ENCODE measurements around the gene IBSP. TPM values are rescaled to one million over a fixed set of nuclear protein-coding genes. Genes with fewer than 3 reads are reported as not detected.

IBSP gene, protein sequence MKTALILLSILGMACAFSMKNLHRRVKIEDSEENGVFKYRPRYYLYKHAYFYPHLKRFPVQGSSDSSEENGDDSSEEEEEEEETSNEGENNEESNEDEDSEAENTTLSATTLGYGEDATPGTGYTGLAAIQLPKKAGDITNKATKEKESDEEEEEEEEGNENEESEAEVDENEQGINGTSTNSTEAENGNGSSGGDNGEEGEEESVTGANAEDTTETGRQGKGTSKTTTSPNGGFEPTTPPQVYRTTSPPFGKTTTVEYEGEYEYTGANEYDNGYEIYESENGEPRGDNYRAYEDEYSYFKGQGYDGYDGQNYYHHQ
- total RNA-seq = not detected in 2 replicates

DNA sequence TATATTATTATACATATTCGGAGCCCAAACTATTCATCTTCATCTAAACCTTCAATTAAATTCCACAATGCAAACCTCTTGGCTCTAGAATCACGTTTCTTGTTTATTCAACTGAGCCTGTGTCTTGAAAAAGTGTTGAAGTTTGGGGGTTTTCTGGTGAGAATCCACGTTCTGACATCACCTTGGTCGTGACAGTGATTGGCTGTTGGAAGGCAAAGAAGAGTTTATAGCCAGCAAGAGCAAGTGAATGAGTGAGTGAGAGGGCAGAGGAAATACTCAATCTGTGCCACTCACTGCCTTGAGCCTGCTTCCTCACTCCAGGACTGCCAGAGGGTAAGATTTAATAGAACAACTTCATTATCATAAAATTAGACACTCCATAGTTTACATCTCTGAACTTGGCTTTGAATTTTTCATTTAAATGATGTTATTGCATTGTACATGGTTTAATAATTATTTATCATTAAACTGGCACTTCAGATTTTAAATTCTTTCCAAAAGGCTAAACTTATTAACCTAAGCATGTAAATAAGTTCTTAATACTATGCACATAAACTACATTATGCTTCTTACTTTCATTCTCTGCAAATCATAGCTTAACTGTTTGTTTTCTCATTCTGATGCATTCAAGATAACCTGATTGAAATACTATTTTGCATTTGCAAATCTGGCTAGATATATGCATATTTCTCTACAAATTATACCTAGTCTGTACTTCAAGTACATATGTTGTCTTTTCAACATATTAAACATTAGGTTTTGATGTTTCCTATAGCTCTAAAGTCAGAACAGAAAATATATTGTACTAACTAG, at the start of gene IBSP:
Gene IBSP (plus strand): TSS at position 254 of the 813 bp plus-strand sequence. CDS start 2,808 bp downstream, outside the sequence.

DNA sequence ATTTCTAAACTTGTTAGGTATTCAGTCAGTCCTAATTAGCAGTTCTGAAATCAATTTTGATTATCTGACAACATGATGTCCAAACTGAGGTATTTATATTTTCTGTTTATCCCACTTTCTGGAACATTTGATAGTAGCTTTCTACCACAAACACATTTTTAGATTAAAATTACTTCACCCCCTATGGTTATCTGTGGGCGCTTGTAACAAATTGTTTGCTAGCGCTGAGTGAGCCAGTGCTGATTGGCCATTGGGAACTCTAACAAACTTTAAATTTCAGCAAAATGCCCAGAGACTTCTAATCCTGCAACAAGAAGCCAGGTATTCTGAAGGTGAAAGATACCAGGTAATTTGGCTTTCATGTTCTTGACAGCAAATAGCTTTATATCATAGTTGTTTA, 33.3 kb downstream of the IBSP start, which contains the start of gene MEPE:
Gene MEPE (plus strand): TSS at position 301 of the 400 bp plus-strand sequence. CDS start 1,746 bp downstream, outside the sequence.

Other genes with a start within 250 kb of the IBSP start
- gene DSPP, start 191.0 kb upstream of the IBSP start, total RNA-seq = not detected in 2 replicates
- gene DMP1, start 149.3 kb upstream of the IBSP start, total RNA-seq = not detected in 2 replicates
- not detected in 2 replicates for gene MEPE, start 33.4 kb downstream of the IBSP start, total RNA-seq
- gene SPP1, start 176.2 kb downstream of the IBSP start, total RNA-seq = 0.37 and 0.39 TPM in 2 replicates
- gene PKD2, start 208.1 kb downstream of the IBSP start, total RNA-seq = 41.9 and 45.0 TPM in 2 replicates